GM12891 (cell line): ENCODE results near the gene ERMP1.
A peak's percentile ranks its signal among the peaks of the same experiment; 100 is the strongest.

Experiments
- DNase-seq: peaks from one replicate; pipeline ENCODE4 v3.0.0; 2011; ENCODE audit warnings: low spot score; ENCODE audit not compliant: insufficient read length
- FAIRE-seq: peaks from 2 replicates; lab custom pipeline; 2011; peaks lifted over from hg19 to GRCh38; lab: Jason Lieb, UNC
- PAX5 ChIP-seq: IDR thresholded peaks from 2 replicates; pipeline ENCODE4 v1.6.1; 2011; ENCODE audit warnings: low read length, moderate library complexity, mild to moderate bottlenecking; ENCODE audit not compliant: insufficient read depth, severe bottlenecking
- POLR2A ChIP-seq: IDR thresholded peaks from 2 replicates; pipeline ENCODE4 v1.6.1; 2011; ENCODE audit warnings: low read depth, low read length, control low read depth
- POLR2AphosphoS5 ChIP-seq: IDR thresholded peaks from 2 replicates; pipeline ENCODE4 v1.6.1; 2011; ENCODE audit warnings: low read depth, low read length, control low read depth
- POU2F2 ChIP-seq: IDR thresholded peaks from 2 replicates; pipeline ENCODE4 v1.6.1; 2011; ENCODE audit warnings: low read depth, mild to moderate bottlenecking, control low read depth, low read length, moderate library complexity
- SPI1 ChIP-seq: IDR thresholded peaks from 2 replicates; pipeline ENCODE4 v1.6.1; 2011; ENCODE audit warnings: low read depth, low read length, control low read depth
- TAF1 ChIP-seq: IDR thresholded peaks from 2 replicates; pipeline ENCODE4 v1.6.1; 2011; ENCODE audit warnings: low read depth, low read length, control low read depth

Gene ERMP1

GRCh38 chr9:5825223-5825622, 7.7 kb downstream of the ERMP1 start:
- no peak for FAIRE-seq
- TF ChIP-seq SPI1: no peak
- no peak for TF ChIP-seq POU2F2
- no peak for TF ChIP-seq TAF1
- no peak for TF ChIP-seq POLR2A
- TF ChIP-seq PAX5: no peak
- TF ChIP-seq POLR2AphosphoS5: no peak
- DNase-seq: no peak

GRCh38 chr9:5820425-5820824, 12.5 kb downstream of the ERMP1 start:
- DNase-seq (no peak), FAIRE-seq (no peak)
- TF ChIP-seq POLR2A: no peak
- no peak for TF ChIP-seq POU2F2
- no peak for TF ChIP-seq POLR2AphosphoS5
- no peak for TF ChIP-seq SPI1
- TF ChIP-seq PAX5: no peak

- TF ChIP-seq PAX5 (no peak), POLR2A (no peak), POU2F2 (no peak), TAF1 (no peak), SPI1 (no peak), POLR2AphosphoS5 (no peak)
- FAIRE-seq: no peak
Measured at GRCh38 chr9:5819174-5819573, 13.7 kb downstream of the ERMP1 start.

GRCh38 chr9:5818424-5819142, 14.3 kb downstream of the ERMP1 start:
- DNase-seq (no peak), FAIRE-seq (no peak)
- no peak for TF ChIP-seq SPI1
- no peak for TF ChIP-seq POLR2A
- TF ChIP-seq TAF1: no peak
- no peak for TF ChIP-seq POU2F2

More at GRCh38 chr9:5819174-5819573, 13.7 kb downstream of the ERMP1 start:
- DNase-seq: no peak

GRCh38 chr9:5817862-5818261, 15.1 kb downstream of the ERMP1 start:
- FAIRE-seq (no peak), DNase-seq (no peak)
- TF ChIP-seq TAF1 (no peak), POLR2A (no peak), POLR2AphosphoS5 (no peak), PAX5 (no peak), SPI1 (no peak), POU2F2 (no peak)

- FAIRE-seq (no peak), DNase-seq (no peak)
- no peak for TF ChIP-seq TAF1
- TF ChIP-seq POLR2A: no peak
- TF ChIP-seq PAX5: no peak
- no peak for TF ChIP-seq SPI1
- no peak for TF ChIP-seq POU2F2
- TF ChIP-seq POLR2AphosphoS5: no peak
Measured at GRCh38 chr9:5815461-5815860, 17.5 kb downstream of the ERMP1 start.

- no peak for FAIRE-seq
- DNase-seq: no peak
- TF ChIP-seq TAF1 (no peak), POLR2A (no peak), POU2F2 (no peak), SPI1 (no peak), POLR2AphosphoS5 (no peak), PAX5 (no peak)
Measured at GRCh38 chr9:5813824-5814223, 19.1 kb downstream of the ERMP1 start.

GRCh38 chr9:5811751-5812150, 21.2 kb downstream of the ERMP1 start:
- FAIRE-seq (peak; percentile 13), DNase-seq (no peak)
- TF ChIP-seq PAX5: no peak
- no peak for TF ChIP-seq SPI1
- TF ChIP-seq POLR2A: no peak
- no peak for TF ChIP-seq TAF1
- no peak for TF ChIP-seq POU2F2
- no peak for TF ChIP-seq POLR2AphosphoS5

- DNase-seq (no peak), FAIRE-seq (no peak)
- TF ChIP-seq PAX5 (no peak), POLR2AphosphoS5 (no peak)
Measured at GRCh38 chr9:5805478-5805877, 27.4 kb downstream of the ERMP1 start.

GRCh38 chr9:5801739-5802113, 31.2 kb downstream of the ERMP1 start:
- DNase-seq: no peak
- no peak for FAIRE-seq
- TF ChIP-seq POU2F2 (no peak), PAX5 (no peak), TAF1 (no peak), POLR2A (no peak)
